ENCODE results near the gene CCDC134. TPM values are rescaled to one million over a fixed set of nuclear protein-coding genes. Genes with fewer than 3 reads are reported as not detected.

Gene CCDC134
- total RNA-seq, 1 donor from 2014 or later = 4.6 TPM

GRCh38 chr22:41875531-41876270 lies 75.2 kb downstream of the CCDC134 start:
- DNase-seq (ENCODE audit: extremely low read depth, low read depth, low spot score) = no peak

Other genes starting within 250 kb of the CCDC134 start
- 0.41 TPM in 1 of 2 replicates, not detected in the other for gene CSDC2, start 239.7 kb upstream of the CCDC134 start, total RNA-seq
- 17.7 and 18.9 TPM in 2 replicates for gene PMM1, start 210.8 kb upstream of the CCDC134 start, total RNA-seq
- 59.6 and 77.9 TPM in 2 replicates for gene DESI1, start 179.6 kb upstream of the CCDC134 start, total RNA-seq
- gene XRCC6, start 179.4 kb upstream of the CCDC134 start, total RNA-seq = 251 and 256 TPM in 2 replicates
- gene SNU13, start 111.8 kb upstream of the CCDC134 start, total RNA-seq = 122 and 123 TPM in 2 replicates
- gene MEI1, start 101.2 kb upstream of the CCDC134 start, total RNA-seq = 0.34 and 0.64 TPM in 2 replicates
- 78.9 and 100 TPM in 2 replicates for gene SREBF2, start 32.4 kb downstream of the CCDC134 start, total RNA-seq
- not detected in 2 replicates for gene SHISA8, start 114.4 kb downstream of the CCDC134 start, total RNA-seq
- not detected in 2 replicates for gene TNFRSF13C, start 126.1 kb downstream of the CCDC134 start, total RNA-seq
- 10.2 and 10.4 TPM in 2 replicates for gene CENPM, start 146.5 kb downstream of the CCDC134 start, total RNA-seq
- 0.12 TPM in 1 of 2 replicates, not detected in the other for gene SEPTIN3, start 168.8 kb downstream of the CCDC134 start, total RNA-seq
- 0.41 and 0.97 TPM in 2 replicates for gene WBP2NL, start 198.1 kb downstream of the CCDC134 start, total RNA-seq

Data from glomerular endothelial cell (primary cell).